Mucosa of stomach (tissue), 1 donor: ENCODE measurements around the gene FTO.

Source experiments
- H3K27me3 ChIP-seq: one replicate; pipeline ENCODE4 v1.7.0; 2013; ENCODE audit warnings: mild to moderate bottlenecking, low read length; ENCODE audit not compliant: control insufficient read depth, insufficient read depth
- H3K36me3 ChIP-seq: one replicate; pipeline ENCODE4 v1.7.0; 2013; ENCODE audit warnings: low read length; ENCODE audit not compliant: control insufficient read depth, insufficient read depth
- H3K4me1 ChIP-seq: one replicate; pipeline ENCODE4 v1.7.0; 2013; ENCODE audit warnings: mild to moderate bottlenecking, low read length; ENCODE audit not compliant: control insufficient read depth, insufficient read depth
- H3K4me3 ChIP-seq: one replicate; pipeline ENCODE4 v1.7.0; 2013; ENCODE audit warnings: low read length
- H3K9ac ChIP-seq: one replicate; pipeline ENCODE4 v1.7.0; 2013; ENCODE audit warnings: mild to moderate bottlenecking, low read length, moderate library complexity
- H3K9me3 ChIP-seq: one replicate; pipeline ENCODE4 v1.7.0; 2013; ENCODE audit warnings: mild to moderate bottlenecking, low read length, moderate library complexity; ENCODE audit not compliant: control insufficient read depth
- donor health status: Pancreatic carcinoma.

The FTO gene

GRCh38 chr16:54112451-54113206 lies 408.7 kb downstream of the FTO start:
- no peaks in the 10 kb centered on the region for H3K27me3 ChIP-seq
- H3K36me3 ChIP-seq, result no peaks in the 10 kb centered on the region
- H3K4me1 ChIP-seq, result no peaks in the 10 kb centered on the region
- no peak overlapping the region for H3K4me3 ChIP-seq
- no peaks in the 10 kb centered on the region for H3K9me3 ChIP-seq
- H3K9ac ChIP-seq, result no peak overlapping the region

GRCh38 chr16:54115558-54115957 lies 411.6 kb downstream of the FTO start:
- no peaks in the 10 kb centered on the region for H3K36me3 ChIP-seq
- no peak overlapping the region for H3K9ac ChIP-seq
- no peak overlapping the region for H3K4me3 ChIP-seq
- H3K27me3 ChIP-seq, result no peaks in the 10 kb centered on the region
- H3K9me3 ChIP-seq, result no peaks in the 10 kb centered on the region
- H3K4me1 ChIP-seq, result no peaks in the 10 kb centered on the region

- no peaks in the 10 kb centered on the region for H3K36me3 ChIP-seq
- H3K4me3 ChIP-seq, result no peak overlapping the region
- H3K4me1 ChIP-seq, result no peaks in the 10 kb centered on the region
- H3K9me3 ChIP-seq, result no peaks in the 10 kb centered on the region
- no peaks in the 10 kb centered on the region for H3K27me3 ChIP-seq
- no peak overlapping the region for H3K9ac ChIP-seq
Measured at GRCh38 chr16:54116124-54116655, 412.2 kb downstream of the FTO start.

GRCh38 chr16:54118846-54119245 lies 414.9 kb downstream of the FTO start:
- H3K4me3 ChIP-seq, result no peak overlapping the region
- H3K9ac ChIP-seq, result no peak overlapping the region
- no peaks in the 10 kb centered on the region for H3K4me1 ChIP-seq

GRCh38 chr16:54120846-54121480 lies 417.0 kb downstream of the FTO start:
- H3K36me3 ChIP-seq, result no peaks in the 10 kb centered on the region

More at GRCh38 chr16:54118846-54119245, 414.9 kb downstream of the FTO start:
- Histone ChIP-seq H3K36me3 (no peaks in the 10 kb centered on the region), H3K27me3 (no peaks in the 10 kb centered on the region), H3K9me3 (no peaks in the 10 kb centered on the region)

GRCh38 chr16:54121539-54122295 lies 417.8 kb downstream of the FTO start:
- Histone ChIP-seq H3K9me3 (no peaks in the 10 kb centered on the region), H3K36me3 (no peaks in the 10 kb centered on the region), H3K27me3 (no peaks in the 10 kb centered on the region), H3K4me3 (no peak overlapping the region), H3K9ac (no peak overlapping the region), H3K4me1 (no peaks in the 10 kb centered on the region)

More at GRCh38 chr16:54120846-54121480, 417.0 kb downstream of the FTO start:
- Histone ChIP-seq H3K27me3 (no peaks in the 10 kb centered on the region), H3K9me3 (no peaks in the 10 kb centered on the region), H3K9ac (no peak overlapping the region), H3K4me3 (no peak overlapping the region), H3K4me1 (no peaks in the 10 kb centered on the region)

GRCh38 chr16:54123766-54124165 lies 419.8 kb downstream of the FTO start:
- no peaks in the 10 kb centered on the region for H3K9me3 ChIP-seq
- H3K27me3 ChIP-seq, result no peaks in the 10 kb centered on the region
- no peak overlapping the region for H3K9ac ChIP-seq
- H3K4me3 ChIP-seq, result no peak overlapping the region
- no peaks in the 10 kb centered on the region for H3K4me1 ChIP-seq
- H3K36me3 ChIP-seq, result no peaks in the 10 kb centered on the region

- H3K9ac ChIP-seq, result no peak overlapping the region
- no peaks in the 10 kb centered on the region for H3K4me1 ChIP-seq
- no peaks in the 10 kb centered on the region for H3K9me3 ChIP-seq
- H3K27me3 ChIP-seq, result no peaks in the 10 kb centered on the region
- H3K36me3 ChIP-seq, result no peaks in the 10 kb centered on the region
- H3K4me3 ChIP-seq, result no peak overlapping the region
Measured at GRCh38 chr16:54125751-54126655, 422.0 kb downstream of the FTO start.

- H3K27me3 ChIP-seq, result no peaks in the 10 kb centered on the region
- H3K36me3 ChIP-seq, result no peaks in the 10 kb centered on the region
- no peak overlapping the region for H3K9ac ChIP-seq
- H3K4me1 ChIP-seq, result no peaks in the 10 kb centered on the region
- no peak overlapping the region for H3K4me3 ChIP-seq
- H3K9me3 ChIP-seq, result no peaks in the 10 kb centered on the region
Measured at GRCh38 chr16:54126907-54127306, 423.0 kb downstream of the FTO start.

- H3K36me3 ChIP-seq, result no peaks in the 10 kb centered on the region
- no peak overlapping the region for H3K9ac ChIP-seq
- no peaks in the 10 kb centered on the region for H3K9me3 ChIP-seq
- H3K27me3 ChIP-seq, result no peaks in the 10 kb centered on the region
- no peaks in the 10 kb centered on the region for H3K4me1 ChIP-seq
- no peak overlapping the region for H3K4me3 ChIP-seq
Measured at GRCh38 chr16:54128629-54129234, 424.8 kb downstream of the FTO start.

- Histone ChIP-seq H3K36me3 (no peaks in the 10 kb centered on the region), H3K4me3 (no peak overlapping the region), H3K9me3 (no peaks in the 10 kb centered on the region), H3K4me1 (no peaks in the 10 kb centered on the region), H3K27me3 (no peaks in the 10 kb centered on the region), H3K9ac (no peak overlapping the region)
Measured at GRCh38 chr16:54129810-54130209, 425.9 kb downstream of the FTO start.
